ENCODE results near the gene CDK18. TPM values are rescaled to one million over a fixed set of nuclear protein-coding genes. Genes with fewer than 3 reads are reported as not detected.

The CDK18 gene
- total RNA-seq, 1 experiment from 2014 or later: 38.5 TPM

- Histone ChIP-seq H2BK5ac (ENCODE audit: insufficient read length, low read length) (no peak overlapping the region), H2BK12ac (ENCODE audit: insufficient read length, low read depth, low read length) (no peak overlapping the region), H3K79me1 (ENCODE audit: insufficient read depth, low read depth, low read length, poor library complexity, severe bottlenecking) (peaks cover under 1% of the 10 kb centered on the region), H3K9me3 (ENCODE audit: control insufficient read depth, low read depth, low read length) (no peaks in the 10 kb centered on the region), H3K23ac (ENCODE audit: insufficient read length, low read depth, low read length) (no peak overlapping the region), H4K91ac (ENCODE audit: insufficient read length, low read depth, low read length) (no peak overlapping the region), H2BK20ac (ENCODE audit: low read depth, low read length, poor library complexity, severe bottlenecking) (no peak overlapping the region), H3K27me3 (ENCODE audit: insufficient read depth, low read length) (no peaks in the 10 kb centered on the region; the same call in 1 of the 2 replicates), H3K18ac (ENCODE audit: insufficient read length, low read depth, low read length) (no peak overlapping the region), H3K4me1 (ENCODE audit: insufficient read depth, low read length) (peaks cover 8% of the 10 kb centered on the region), H3K4ac (ENCODE audit: low read depth, low read length) (no peak overlapping the region), H2BK15ac (ENCODE audit: low read depth, low read length) (no peak overlapping the region), H3T11ph (ENCODE audit: low read length) (no peak overlapping the region), H3K14ac (ENCODE audit: insufficient read depth, low read length) (no peak overlapping the region), H4K8ac (replicated peaks; ENCODE audit: insufficient read length, low read depth, low read length) (no peak overlapping the region), H2AFZ (ENCODE audit: low read length) (no peak overlapping the region), H3K9ac (ENCODE audit: extremely low read depth, insufficient read length, low read length) (no peak overlapping the region), H3K79me2 (ENCODE audit: insufficient read depth, low read length) (no peaks in the 10 kb centered on the region), H4K5ac (ENCODE audit: insufficient read length, low read depth, low read length) (no peak overlapping the region), H2BK120ac (ENCODE audit: low read depth, low read length, poor library complexity, severe bottlenecking) (no peak overlapping the region), H3K23me2 (ENCODE audit: insufficient read length, low read depth, low read length, poor library complexity, severe bottlenecking) (peaks cover 21% of the 10 kb centered on the region), H3K27ac (ENCODE audit: insufficient read length, low read depth, low read length) (no peak overlapping the region), H2AK5ac (ENCODE audit: insufficient read length, low read length) (no peak overlapping the region), H3K56ac (ENCODE audit: insufficient read length, low read depth, low read length) (no peak overlapping the region), H3K4me2 (ENCODE audit: insufficient read depth, insufficient read length, low read length) (no peak overlapping the region), H4K20me1 (ENCODE audit: control insufficient read depth, insufficient read depth, insufficient read length) (no peaks in the 10 kb centered on the region)
- WGBS (ENCODE audit: extremely low coverage, insufficient read length, low lambda C conversion rate): no CpG with 5 or more reads among the region's 6 CpGs
- DNase-seq: peak; percentile 76
- no peaks in the 10 kb centered on the region for H3K9me3 Mint-ChIP-seq
- no peak for TF ChIP-seq CTCF (conservative IDR thresholded peaks at IDR 0.05)
- H3K27me3 Mint-ChIP-seq (ENCODE audit: low read depth): peaks cover 34% of the 10 kb centered on the region
- H3K4me3 Mint-ChIP-seq: no peak overlapping the region
- no peak overlapping the region for H3K27ac Mint-ChIP-seq
- peaks cover 0 to 8% (median 5%) of the 10 kb centered on the region in 3 experiments; a peak in 5 of 7 replicates for H3K36me3 Mint-ChIP-seq (ENCODE audit: insufficient read depth in 1 of 3, low read depth in 3 of 3)
- peaks cover 28 to 32% of the 10 kb centered on the region in 2 experiments for H3K4me1 Mint-ChIP-seq
These were observed 45.5 kb upstream of the CDK18 start for GRCh38 chr1:205458777-205459566.
